ENCODE data around the gene CELA2B. TPM values are rescaled to one million over a fixed set of nuclear protein-coding genes. Genes with fewer than 3 reads are reported as not detected.

Gene CELA2B
- total RNA-seq, 1 donor: 0.36 TPM

DNA sequence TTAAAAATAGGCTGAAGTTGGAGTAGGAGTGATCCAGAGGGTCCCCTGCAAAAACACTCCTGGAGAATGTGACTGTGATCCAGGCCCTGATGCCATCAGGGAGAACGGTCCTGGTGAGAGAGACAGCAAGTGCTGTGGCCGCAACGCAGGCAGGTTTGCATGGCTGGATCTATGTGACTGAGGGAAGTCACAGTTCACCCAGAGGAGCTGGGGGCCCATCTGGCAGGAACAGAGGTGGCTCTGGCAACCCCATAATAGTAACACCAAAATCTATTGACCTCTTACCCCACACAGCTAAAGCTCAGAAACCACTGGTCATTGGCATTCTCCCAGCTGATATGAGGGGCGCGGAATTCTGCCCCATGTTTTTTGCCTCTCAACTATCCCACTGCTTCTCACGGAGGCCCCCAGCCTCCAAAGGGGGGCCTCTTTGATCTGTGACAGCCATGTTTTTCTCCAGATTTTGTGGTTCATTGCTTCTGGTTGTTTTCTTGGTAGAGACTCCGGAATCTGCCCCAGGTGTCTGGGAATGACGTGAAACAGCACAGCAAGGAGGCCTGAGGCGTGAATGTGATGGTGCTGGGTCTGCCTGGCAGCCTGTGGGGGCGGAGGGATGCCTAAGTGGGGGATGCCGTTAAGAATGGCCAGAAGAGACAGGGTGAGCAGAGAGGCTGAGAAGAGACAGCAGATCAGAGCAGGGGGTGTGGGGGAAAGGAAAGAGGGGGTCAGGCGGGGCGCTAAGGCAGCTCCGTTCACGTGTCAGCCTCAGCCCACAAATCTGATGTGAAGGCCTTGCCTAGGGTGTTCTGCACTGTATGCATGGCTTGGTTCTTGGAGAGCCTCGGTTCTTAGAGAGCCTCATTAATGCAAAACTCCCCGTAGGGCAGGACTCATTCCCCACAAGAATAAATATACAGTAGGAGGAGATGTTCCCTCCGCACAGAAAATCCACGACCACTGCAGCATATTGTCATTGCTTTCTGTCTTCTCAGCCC, 24.6 kb downstream of the CELA2B start:
- H3K4me1 ChIP-seq (ENCODE audit: insufficient read depth, low read length): no peaks in the 10 kb centered on the region
- TF ChIP-seq, protein P1, sequence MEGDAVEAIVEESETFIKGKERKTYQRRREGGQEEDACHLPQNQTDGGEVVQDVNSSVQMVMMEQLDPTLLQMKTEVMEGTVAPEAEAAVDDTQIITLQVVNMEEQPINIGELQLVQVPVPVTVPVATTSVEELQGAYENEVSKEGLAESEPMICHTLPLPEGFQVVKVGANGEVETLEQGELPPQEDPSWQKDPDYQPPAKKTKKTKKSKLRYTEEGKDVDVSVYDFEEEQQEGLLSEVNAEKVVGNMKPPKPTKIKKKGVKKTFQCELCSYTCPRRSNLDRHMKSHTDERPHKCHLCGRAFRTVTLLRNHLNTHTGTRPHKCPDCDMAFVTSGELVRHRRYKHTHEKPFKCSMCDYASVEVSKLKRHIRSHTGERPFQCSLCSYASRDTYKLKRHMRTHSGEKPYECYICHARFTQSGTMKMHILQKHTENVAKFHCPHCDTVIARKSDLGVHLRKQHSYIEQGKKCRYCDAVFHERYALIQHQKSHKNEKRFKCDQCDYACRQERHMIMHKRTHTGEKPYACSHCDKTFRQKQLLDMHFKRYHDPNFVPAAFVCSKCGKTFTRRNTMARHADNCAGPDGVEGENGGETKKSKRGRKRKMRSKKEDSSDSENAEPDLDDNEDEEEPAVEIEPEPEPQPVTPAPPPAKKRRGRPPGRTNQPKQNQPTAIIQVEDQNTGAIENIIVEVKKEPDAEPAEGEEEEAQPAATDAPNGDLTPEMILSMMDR (IDR thresholded peaks at IDR 0.05; ENCODE audit: extremely low read depth, low read depth, low read length): no peak
- no peaks in the 10 kb centered on the region for H3K27me3 ChIP-seq (ENCODE audit: insufficient read depth, low read length)
- H3K4me2 ChIP-seq (ENCODE audit: insufficient read depth, low read length): no peak overlapping the region
- H4K20me1 ChIP-seq (ENCODE audit: insufficient read depth, low read length): no peaks in the 10 kb centered on the region
- no peaks in the 10 kb centered on the region for H3K9me3 ChIP-seq (ENCODE audit: low read depth, low read length)
- H3K4me3 ChIP-seq (ENCODE audit: insufficient read depth, low read length): no peak overlapping the region
- H3K36me3 ChIP-seq (ENCODE audit: insufficient read depth, low read length): peaks cover 3% of the 10 kb centered on the region
- H3K79me2 ChIP-seq (ENCODE audit: insufficient read depth, low read length): no peaks in the 10 kb centered on the region
- no peak overlapping the region for H3K27ac ChIP-seq (ENCODE audit: low read depth, low read length)
- no peak overlapping the region for H2AFZ ChIP-seq (ENCODE audit: low read length)
- no peak for DNase-seq (ENCODE audit: insufficient read length, low spot score, missing footprints)

DNA sequence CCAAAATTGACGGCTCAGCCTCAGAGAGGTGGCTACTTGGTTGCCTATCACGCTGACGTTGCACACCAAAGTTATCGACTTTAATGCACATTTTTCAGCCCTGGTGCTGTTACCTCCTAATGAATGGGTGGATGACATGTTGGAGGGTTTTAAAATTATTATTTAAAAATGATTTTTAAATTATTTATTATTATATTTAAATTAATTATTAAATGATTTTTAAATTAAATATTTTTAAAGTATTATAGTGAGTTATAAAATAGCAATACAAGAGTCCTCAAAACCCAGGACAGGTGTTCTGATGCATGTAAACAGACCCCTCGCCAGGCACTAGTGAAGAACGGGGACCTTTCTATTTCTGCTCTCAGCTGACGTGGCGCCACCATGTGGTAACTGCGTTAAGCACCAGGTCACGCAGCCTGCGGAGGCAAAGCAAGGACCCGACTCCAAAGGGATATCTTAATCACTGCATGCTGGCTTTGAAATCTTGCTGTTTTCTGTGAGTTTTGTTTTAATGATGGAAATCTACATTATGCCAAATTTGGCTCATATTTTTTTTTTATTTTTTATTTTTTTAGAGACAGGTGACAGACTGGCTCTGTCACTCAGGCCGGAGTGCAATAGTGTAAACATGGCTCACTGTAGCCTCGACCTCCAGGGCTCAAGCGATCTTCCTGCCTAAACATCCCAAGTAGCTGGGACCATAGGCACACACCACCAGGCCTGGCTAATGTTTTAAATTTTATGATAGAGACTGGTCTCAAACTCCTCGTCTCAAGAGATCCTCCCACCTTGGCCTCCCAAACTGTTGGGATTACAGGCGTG, 25.5 kb downstream of the CELA2B start:
- H3K79me2 ChIP-seq (ENCODE audit: insufficient read depth, low read length): no peaks in the 10 kb centered on the region
- H3K36me3 ChIP-seq (ENCODE audit: insufficient read depth, low read length): peaks cover 3% of the 10 kb centered on the region
- H3K27ac ChIP-seq (ENCODE audit: low read depth, low read length): no peak overlapping the region
- H3K9me3 ChIP-seq (ENCODE audit: low read depth, low read length): no peaks in the 10 kb centered on the region
- H3K4me2 ChIP-seq (ENCODE audit: insufficient read depth, low read length): no peak overlapping the region
- no peaks in the 10 kb centered on the region for H4K20me1 ChIP-seq (ENCODE audit: insufficient read depth, low read length)
- no peaks in the 10 kb centered on the region for H3K4me1 ChIP-seq (ENCODE audit: insufficient read depth, low read length)
- H3K4me3 ChIP-seq (ENCODE audit: insufficient read depth, low read length): no peak overlapping the region
- H3K27me3 ChIP-seq (ENCODE audit: insufficient read depth, low read length): no peaks in the 10 kb centered on the region
- TF ChIP-seq, protein P1 (IDR thresholded peaks at IDR 0.05; ENCODE audit: extremely low read depth, low read depth, low read length): peak; percentile 83
- peak; percentile 92 for DNase-seq (ENCODE audit: insufficient read length, low spot score, missing footprints)
- H2AFZ ChIP-seq (ENCODE audit: low read length): no peak overlapping the region

DNA sequence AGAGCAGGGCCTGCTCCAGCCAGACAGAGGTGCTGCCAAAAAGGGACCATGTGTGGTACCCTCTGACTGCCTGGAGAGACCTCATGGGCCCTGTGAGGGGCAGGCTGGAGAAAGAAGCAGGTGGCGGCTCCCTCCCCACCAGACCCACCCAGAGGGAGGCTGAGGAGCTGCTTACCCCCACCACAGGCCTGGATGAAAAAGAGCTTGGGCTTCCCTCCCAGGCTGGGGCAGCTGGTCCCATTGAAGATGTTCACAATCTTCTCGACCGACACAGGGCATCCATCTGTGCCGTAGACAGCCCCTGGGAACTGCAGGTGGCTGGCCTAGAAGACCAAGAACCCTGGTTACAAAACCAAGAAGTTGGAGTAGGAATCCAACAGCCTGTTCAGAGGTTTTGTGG, 28.5 kb downstream of the CELA2B start:
- no peaks in the 10 kb centered on the region for H4K20me1 ChIP-seq (ENCODE audit: insufficient read depth, low read length)
- no peak for DNase-seq (ENCODE audit: insufficient read length, low spot score, missing footprints)

More for the DNA sequence above, 28.5 kb downstream of the CELA2B start:
- Histone ChIP-seq H3K4me3 (ENCODE audit: insufficient read depth, low read length) (no peak overlapping the region), H3K4me2 (ENCODE audit: insufficient read depth, low read length) (no peak overlapping the region), H3K79me2 (ENCODE audit: insufficient read depth, low read length) (no peaks in the 10 kb centered on the region), H3K36me3 (ENCODE audit: insufficient read depth, low read length) (peaks cover 3% of the 10 kb centered on the region), H3K27ac (ENCODE audit: low read depth, low read length) (no peak overlapping the region), H3K27me3 (ENCODE audit: insufficient read depth, low read length) (no peaks in the 10 kb centered on the region), H2AFZ (ENCODE audit: low read length) (no peak overlapping the region), H3K9me3 (ENCODE audit: low read depth, low read length) (no peaks in the 10 kb centered on the region), H3K4me1 (ENCODE audit: insufficient read depth, low read length) (no peaks in the 10 kb centered on the region)
- TF ChIP-seq, protein P1 (IDR thresholded peaks at IDR 0.05; ENCODE audit: extremely low read depth, low read depth, low read length): no peak

Data from osteoblast (primary cell).